Suppressor macrophage treated with lipopolysaccharide for 1 hour (primary cell): ENCODE measurements around the gene AMIGO2.
A peak's percentile ranks its signal among the peaks of the same experiment; 100 is the strongest.

ENCODE experiments used
- DNase-seq, 3 donors: peaks; one replicate each; pipeline ENCODE4 v3.0.0-alpha.2; 2020 to 2022

AMIGO2 gene

GRCh38 chr12:47032644-47033043 is 47.1 kb downstream of the AMIGO2 start:
- peak; percentile 64 to 81 (median 73) for DNase-seq

GRCh38 chr12:47029903-47030302 is 49.9 kb downstream of the AMIGO2 start:
- no peak for DNase-seq

GRCh38 chr12:47028981-47029708 is 50.6 kb downstream of the AMIGO2 start:
- no peak for DNase-seq

- no peak for DNase-seq
These were observed 51.6 kb downstream of the AMIGO2 start for GRCh38 chr12:47028186-47028585.
